Left renal cortex interstitium (tissue), 4 donors: Measurements from ENCODE around the gene IKZF4. TPM values are rescaled to one million over a fixed set of nuclear protein-coding genes. Genes with fewer than 3 reads are reported as not detected.
"Not testable (repeated sequence)": the region's sequence is repeated elsewhere in the genome, so short reads cannot be mapped to it uniquely, and the experiment has no call there.

Experiments used
- DNase-seq, 4 donors: peaks; one replicate each; pipeline ENCODE4 v3.0.0-alpha.2; 2013; ENCODE audit warnings: low read depth in 4 of 4, low spot score in 2 of 4, missing footprints in 1 of 4
- polyA plus RNA-seq, 4 donors: library from polyadenylated mRNA; unstranded; fragments of 120-200 nt; gene quantifications; one replicate each; pipeline ENCODE4 v1.2.1, GENCODE V29; 2013; ENCODE audit not compliant: insufficient read length in 4 of 4

Gene IKZF4
- 10 to 100 TPM; 13.9 to 26.8 (median 19.6) TPM for polyA plus RNA-seq

GRCh38 chr12:56020423-56021184, at the start of gene IKZF4:
Gene IKZF4, plus strand, starts transcription at chr12:56021043. Its CDS starts 451 bp downstream, at chr12:56021494.
- peak in 3 of 4 donors; percentile 75 to 78 (median 77) for DNase-seq

DNA sequence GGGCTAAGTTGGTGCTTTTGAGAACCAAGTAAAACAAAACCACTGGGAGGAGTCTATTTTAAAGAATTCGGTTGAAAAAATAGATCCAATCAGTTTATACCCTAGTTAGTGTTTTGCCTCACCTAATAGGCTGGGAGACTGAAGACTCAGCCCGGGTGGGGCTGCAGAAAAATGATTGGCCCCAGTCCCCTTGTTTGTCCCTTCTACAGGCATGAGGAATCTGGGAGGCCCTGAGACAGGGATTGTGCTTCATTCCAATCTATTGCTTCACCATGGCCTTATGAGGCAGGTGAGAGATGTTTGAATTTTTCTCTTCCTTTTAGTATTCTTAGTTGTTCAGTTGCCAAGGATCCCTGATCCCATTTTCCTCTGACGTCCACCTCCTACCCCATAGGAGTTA, 48.8 kb upstream of the IKZF4 start:
- DNase-seq = no peak

DNA sequence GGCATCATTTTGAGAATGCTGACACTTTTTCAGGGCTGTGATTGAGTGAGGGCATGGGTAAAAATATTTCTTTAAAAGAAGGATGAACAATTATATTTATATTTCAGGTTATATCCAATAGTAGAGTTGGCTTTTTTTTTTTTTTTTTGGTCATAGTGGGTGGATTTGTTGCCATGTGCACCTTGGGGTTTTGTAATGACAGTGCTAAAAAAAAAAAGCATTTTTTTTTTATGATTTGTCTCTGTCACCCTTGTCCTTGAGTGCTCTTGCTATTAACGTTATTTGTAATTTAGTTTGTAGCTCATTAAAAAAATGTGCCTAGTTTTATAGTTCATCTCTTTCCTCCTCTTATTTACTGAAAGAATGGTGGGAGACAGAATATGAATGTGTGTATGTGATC, 48.4 kb upstream of the IKZF4 start:
- DNase-seq = no peak

DNA sequence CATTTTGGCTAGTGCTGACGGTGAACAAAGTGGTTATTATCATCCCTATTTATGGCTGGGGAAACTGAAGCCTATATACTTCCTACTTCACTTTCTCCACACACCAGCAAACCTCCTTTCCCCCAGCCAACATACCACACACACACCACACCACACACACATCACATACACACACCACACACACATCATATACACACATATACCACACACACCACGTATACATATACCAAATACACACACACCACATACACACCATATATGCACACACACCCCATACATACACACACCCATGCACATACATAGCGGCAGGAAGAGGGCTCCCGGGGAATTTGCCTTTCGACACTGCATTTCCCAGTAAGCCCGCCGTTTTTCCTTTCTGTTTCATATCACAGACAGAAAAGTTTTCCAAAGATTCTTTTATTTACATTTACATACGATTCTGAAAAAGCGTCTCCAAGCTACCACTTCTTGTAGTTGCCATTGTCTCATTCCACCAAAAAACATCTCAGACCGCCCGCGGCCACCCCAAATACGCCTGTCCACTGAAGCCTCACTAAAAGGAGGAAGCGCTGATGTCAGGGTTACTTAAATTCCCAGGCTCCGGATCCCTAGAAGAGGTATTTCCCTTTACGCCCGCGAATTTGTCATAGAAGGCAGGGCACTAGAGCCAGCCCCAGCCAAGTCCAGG, 47.8 kb upstream of the IKZF4 start:
- DNase-seq = no peak

GRCh38 chr12:55973599-55974307, 47.1 kb upstream of the IKZF4 start, which contains the start of gene RAB5B:
Gene RAB5B, plus strand, starts transcription at chr12:55974078. Its CDS starts 12,883 bp downstream, at chr12:55986961.
- DNase-seq = peak; percentile 96 to 100 (median 100)

DNA sequence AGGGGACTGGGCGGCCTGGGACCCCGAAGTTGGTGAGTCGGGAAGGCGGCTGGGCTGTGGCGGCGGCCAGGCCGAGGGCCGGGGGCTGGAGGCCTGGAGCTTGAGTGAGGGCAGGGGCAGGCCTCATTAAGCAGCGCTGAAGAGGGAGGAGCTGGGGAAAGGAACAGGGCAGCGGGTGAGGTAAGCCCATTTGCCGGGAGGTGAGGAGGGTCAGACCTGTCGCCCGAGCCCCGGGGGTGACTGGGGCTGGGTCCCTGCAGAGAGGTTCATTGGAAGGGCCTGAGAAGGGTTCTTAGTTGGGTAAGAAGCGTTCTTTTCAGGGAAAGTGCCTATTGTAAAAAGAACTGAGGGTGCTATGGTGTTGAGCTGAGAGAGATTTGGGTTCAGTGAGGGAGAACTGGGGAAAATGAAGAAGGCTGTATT, 46.5 kb upstream of the IKZF4 start:
- DNase-seq = peak in 1 of 4 donors; percentile 44

GRCh38 chr12:55978393-55978792, 42.5 kb upstream of the IKZF4 start:
- no peak for DNase-seq

GRCh38 chr12:55979069-55979468, 41.8 kb upstream of the IKZF4 start:
- DNase-seq = no peak

- not testable (repeated sequence) for DNase-seq
These were observed 39.0 kb upstream of the IKZF4 start for GRCh38 chr12:55981882-55982281.

- DNase-seq = no peak
These were observed 38.4 kb upstream of the IKZF4 start for GRCh38 chr12:55982319-55982936.

DNA sequence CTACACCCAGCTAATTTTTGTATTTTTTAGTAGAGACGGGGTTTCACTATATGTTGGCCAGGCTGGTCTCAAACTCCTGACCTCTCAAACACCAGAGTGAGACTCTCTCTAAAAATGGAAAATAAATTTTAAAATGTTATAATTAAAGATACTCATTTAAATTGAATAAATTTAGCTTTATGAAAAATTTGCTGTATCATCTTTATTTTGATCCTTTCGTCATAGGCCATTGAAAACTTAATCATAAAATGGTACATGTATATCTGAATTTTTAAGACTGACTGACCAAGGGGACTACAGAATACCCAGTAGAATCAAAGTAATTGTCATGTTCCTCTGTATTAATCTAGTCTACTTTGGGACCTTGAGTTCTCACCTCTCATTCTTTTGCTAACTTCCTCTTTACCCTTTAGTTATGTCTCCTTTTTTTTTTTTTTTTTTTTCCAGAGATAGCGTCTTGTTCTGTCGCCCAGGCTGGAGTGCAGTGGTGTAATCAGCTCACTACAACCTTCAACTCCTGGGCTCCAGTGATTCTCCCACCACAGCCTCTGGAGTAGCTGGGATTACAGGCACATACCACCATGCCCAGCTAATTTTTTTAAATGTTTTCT, 37.5 kb upstream of the IKZF4 start:
- no peak for DNase-seq

DNA sequence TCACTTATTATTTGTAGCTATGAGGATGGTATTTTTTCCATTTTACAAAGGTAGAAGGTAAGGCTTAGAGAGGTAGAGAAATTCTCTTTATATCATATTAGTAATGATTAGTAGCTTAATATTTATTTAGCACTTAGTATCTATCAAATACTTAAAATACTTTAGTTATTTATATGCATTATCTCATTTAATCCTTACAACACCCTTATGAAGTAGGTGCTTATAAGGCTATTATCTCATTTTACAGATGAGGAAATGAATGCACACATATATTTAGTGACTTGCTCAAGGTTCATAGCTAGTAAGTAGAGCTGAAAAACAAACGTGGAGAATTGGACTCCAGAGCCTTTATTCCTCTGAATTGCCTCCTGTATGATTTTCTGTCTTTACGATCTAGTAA, 36.0 kb upstream of the IKZF4 start:
- no peak for DNase-seq

DNA sequence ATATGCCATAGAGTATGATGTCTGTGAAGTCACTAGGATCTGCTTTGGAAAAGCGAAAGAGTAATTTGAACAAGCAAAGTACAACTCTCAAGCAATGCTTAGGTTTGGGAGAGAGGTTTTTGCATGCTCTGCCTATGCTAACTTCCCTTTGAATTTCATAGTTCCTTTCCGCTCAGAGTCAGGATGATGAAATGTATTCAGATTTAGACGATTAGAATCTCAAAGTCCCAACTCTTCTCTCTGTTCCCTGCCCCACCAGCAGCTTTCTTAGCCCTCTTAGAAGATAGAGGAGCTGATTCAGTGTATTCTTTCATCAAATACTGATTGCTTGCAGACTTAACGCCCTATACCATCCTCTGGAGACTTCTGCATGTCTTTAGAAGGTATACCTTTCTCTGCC, 35.5 kb upstream of the IKZF4 start:
- DNase-seq = no peak

DNA sequence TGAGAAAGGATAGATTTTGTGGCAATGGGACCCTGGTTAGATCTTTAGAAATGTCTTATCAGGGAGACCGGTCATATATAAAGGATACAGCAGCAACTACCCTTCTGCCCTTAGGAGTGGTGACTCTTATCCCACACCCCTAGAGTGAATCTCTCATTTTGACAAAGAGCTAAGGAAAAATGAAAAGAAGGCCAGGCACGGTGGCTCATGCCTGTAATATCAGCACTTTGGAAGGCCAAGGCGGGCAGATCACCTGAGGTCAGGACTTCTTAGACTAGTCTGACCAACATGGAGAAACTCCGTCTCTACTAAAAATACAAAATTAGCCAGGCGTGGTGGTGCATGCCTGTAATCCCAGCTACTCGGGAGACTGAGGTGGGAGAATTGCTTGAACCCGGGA, 34.9 kb upstream of the IKZF4 start:
- DNase-seq = not testable (repeated sequence)

- DNase-seq = no peak
These were observed 29.7 kb upstream of the IKZF4 start for GRCh38 chr12:55991110-55991509.

DNA sequence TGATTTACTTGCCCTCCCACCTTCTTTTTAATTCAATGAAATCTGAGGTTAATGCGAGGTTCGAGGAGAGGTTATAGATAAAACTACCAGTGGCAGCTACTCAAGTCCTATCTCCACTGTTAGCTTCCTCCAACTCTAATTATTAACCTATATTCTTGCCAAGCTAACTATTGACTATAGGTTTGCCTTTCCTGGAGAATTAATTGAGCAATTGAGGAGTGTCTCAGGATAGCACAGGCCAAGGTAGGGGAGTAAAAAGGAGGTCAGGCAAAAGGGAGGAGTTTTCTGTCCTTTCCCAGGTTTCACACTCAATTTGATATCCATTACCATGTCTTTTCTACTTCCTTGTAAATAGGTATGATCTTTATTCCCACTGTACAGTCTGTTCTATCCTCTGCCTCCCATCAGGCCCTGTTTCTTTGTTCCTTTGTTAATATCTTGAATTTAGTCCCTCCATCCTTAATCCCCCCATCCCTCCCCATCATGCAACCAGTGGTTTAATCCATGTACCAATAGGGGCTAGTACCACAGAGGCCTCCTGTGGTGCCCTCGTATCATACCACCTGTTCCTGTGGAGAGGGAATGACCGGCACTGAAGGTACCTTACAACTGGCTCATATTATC, 27.5 kb upstream of the IKZF4 start:
- no peak for DNase-seq

DNA sequence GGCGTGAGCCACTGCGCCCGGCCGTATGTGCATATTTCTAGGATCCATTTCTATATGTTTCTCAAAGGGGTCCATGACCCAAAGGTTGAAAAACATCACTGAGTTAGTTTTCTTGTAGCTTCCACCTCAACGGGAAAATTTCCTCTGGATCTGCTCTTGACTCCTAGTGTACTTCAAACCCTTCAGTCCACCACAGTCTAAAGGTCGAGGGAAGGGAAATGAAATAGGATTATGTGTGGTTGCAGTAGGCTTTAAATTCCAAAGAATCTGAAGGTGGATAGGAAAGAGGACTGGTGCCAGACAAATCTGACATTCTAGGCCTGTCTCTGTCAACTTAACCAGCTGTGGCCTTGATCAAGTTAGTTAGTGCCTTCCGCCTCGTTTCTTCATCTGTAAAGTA, 25.5 kb upstream of the IKZF4 start:
- no peak for DNase-seq

DNA sequence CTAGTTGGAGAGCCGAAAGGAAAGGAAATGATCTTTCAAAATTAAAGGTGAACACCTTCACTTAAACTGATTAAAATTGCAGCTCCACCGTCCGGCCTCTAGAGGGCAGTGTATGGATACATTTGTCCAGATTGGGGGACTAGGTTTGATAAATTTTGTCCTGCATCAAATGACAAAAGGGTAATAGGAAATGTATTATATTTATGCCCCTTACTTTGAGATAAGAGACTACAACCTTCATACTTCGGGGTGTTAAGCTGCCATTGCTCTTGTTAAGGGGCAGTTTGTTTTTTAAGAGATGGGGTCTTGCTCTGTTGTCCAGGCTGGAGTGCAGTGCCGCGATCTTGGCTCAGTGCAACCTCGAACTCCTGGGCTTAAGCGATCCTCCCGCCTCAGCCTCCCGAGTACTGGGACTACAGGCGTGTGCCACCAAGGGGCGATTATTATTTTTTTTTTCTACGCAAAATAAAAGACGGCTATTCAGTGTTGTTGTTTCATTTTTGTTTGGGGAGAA, 24.6 kb upstream of the IKZF4 start:
- peak in 1 of 4 donors; percentile 70 for DNase-seq

DNA sequence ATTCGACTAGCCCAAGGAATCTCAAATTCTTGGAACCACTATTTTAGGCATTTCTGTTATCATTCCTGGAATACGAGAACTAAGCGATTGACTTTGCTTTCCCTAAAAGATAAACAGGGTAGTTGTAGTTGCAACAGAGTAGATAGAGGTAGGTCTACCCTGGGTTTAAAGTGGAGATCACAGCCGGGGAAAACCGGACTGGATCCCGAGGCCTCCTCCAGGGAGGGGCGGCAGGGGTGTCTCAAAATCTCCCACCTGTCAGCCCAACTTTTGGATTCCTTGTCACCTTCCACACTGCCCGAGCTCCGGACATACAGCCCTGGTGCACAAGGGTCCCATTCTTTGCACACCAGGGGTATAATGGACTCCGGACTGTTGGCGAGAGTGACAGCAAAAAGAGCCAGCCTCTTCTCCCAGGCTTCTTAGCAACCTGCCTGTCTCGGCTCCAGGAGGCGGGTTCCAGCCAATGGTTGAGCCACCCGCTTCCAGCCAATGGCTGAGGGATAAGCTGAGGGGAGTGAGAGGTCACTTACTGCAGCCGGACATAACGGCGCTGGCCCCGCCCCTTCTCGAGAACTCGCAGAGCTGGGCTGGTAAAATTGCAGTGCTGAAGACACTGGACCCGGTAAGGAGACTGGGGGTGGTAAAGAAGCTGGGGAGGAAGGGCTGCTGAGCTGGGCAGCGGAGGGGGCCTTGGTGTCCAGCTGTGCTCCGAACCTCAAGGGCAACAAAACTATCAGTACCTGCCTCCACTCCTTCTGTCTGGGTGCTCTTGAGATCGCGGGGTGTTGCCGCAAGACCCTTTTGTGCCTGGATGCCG, 23.9 kb upstream of the IKZF4 start, which contains the start of gene SUOX:
Gene SUOX (plus strand): TSS at position 562 of the 820 bp plus-strand sequence. CDS start 4,946 bp downstream, outside the sequence.
- peak; percentile 75 to 95 (median 88) for DNase-seq
